Activated T-helper 1 cell treated with anti-CD3 and anti-CD28 coated beads, Interleukin-12 subunit alpha, Interleukin-12 subunit beta, Interleukin-2, Interleukin-4 antibody, amounts not matched to agents 30 ng/mL and 10 ng/mL and 1 ng/mL, durations not matched to agents 14 hours and 24 hours and 36 hours (primary cell): ENCODE measurements around the gene CD24. TPM values are rescaled to one million over a fixed set of nuclear protein-coding genes. Genes with fewer than 3 reads are reported as not detected.

Experiments used
- DNase-seq: peaks from one replicate; pipeline ENCODE4 v3.0.0; 2021; ENCODE audit warnings: low spot score
- H3K27ac Mint-ChIP-seq: one replicate; pipeline ENCODE4 v1.8.0; 2021; ENCODE audit warnings: mild to moderate bottlenecking, mixed read lengths
- H3K27me3 Mint-ChIP-seq: one replicate; pipeline ENCODE4 v1.8.0; 2022; ENCODE audit warnings: mild to moderate bottlenecking, moderate library complexity, mixed read lengths; ENCODE audit not compliant: insufficient read depth
- H3K36me3 Mint-ChIP-seq: one replicate; pipeline ENCODE4 v1.8.0; 2021; ENCODE audit warnings: low read depth, mixed read lengths
- H3K4me1 Mint-ChIP-seq: one replicate; pipeline ENCODE4 v1.8.0; 2021; ENCODE audit warnings: low read depth, mixed read lengths
- H3K4me3 Mint-ChIP-seq: one replicate; pipeline ENCODE4 v1.8.0; 2021; ENCODE audit warnings: mild to moderate bottlenecking, moderate library complexity, mixed read lengths
- H3K9me3 Mint-ChIP-seq: one replicate; pipeline ENCODE4 v1.8.0; 2021; ENCODE audit warnings: mixed read lengths
- intact Hi-C: fragments of 100-400 bp; cut with micrococcal nuclease; formaldehyde crosslinking; loops from one replicate; pipeline ENCODE4 v1.15.1; 2024
- total RNA-seq: library from RNA; stranded (reverse); gene quantifications from 2 replicates; pipeline ENCODE4 v1.2.3, GENCODE V29; 2022

CD24 gene
- total RNA-seq, 1 donor from 2014 or later, result 0.65 TPM

DNA sequence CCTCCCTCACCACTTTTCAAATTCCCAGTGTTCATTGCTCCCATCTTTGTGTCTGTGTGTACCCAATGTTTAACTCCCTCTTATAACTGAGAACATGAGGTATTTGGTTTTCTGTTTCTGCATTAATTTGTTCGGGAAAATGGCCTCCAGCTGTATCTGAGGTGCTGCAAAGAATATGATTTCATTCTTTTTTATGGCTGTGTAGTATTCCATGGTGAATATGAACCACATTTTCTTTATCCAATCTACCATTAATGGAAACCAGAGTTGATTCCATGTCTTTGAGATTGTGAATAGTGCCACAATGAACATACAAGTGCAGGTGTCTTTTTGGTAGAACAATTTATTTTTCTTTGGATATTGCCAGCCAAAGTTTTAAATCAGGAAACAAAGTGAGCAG, 10.4 kb downstream of the CD24 start:
- Mint-ChIP-seq H3K27ac (no peak overlapping the region), H3K36me3 (no peaks in the 10 kb centered on the region), H3K9me3 (no peaks in the 10 kb centered on the region), H3K27me3 (peaks cover 11% of the 10 kb centered on the region), H3K4me3 (no peak overlapping the region), H3K4me1 (no peaks in the 10 kb centered on the region)
- intact Hi-C loops, result no loop called here
- no peak for DNase-seq

- DNase-seq, result no peak
- Mint-ChIP-seq H3K36me3 (no peaks in the 10 kb centered on the region), H3K9me3 (no peaks in the 10 kb centered on the region), H3K4me3 (no peak overlapping the region), H3K27ac (no peak overlapping the region), H3K27me3 (peaks cover 11% of the 10 kb centered on the region), H3K4me1 (no peaks in the 10 kb centered on the region)
- intact Hi-C loops, result no loop called here
Observed at GRCh38 chr6:106963544-106963943, 11.0 kb downstream of the CD24 start.

GRCh38 chr6:106961801-106962200, 12.7 kb downstream of the CD24 start:
- no peaks in the 10 kb centered on the region for H3K9me3 Mint-ChIP-seq
- H3K4me3 Mint-ChIP-seq, result no peak overlapping the region
- H3K36me3 Mint-ChIP-seq, result no peaks in the 10 kb centered on the region
- intact Hi-C loops, result no loop called here
- no peak overlapping the region for H3K27ac Mint-ChIP-seq
- DNase-seq, result no peak
- peaks cover 9% of the 10 kb centered on the region for H3K27me3 Mint-ChIP-seq
- no peaks in the 10 kb centered on the region for H3K4me1 Mint-ChIP-seq

DNA sequence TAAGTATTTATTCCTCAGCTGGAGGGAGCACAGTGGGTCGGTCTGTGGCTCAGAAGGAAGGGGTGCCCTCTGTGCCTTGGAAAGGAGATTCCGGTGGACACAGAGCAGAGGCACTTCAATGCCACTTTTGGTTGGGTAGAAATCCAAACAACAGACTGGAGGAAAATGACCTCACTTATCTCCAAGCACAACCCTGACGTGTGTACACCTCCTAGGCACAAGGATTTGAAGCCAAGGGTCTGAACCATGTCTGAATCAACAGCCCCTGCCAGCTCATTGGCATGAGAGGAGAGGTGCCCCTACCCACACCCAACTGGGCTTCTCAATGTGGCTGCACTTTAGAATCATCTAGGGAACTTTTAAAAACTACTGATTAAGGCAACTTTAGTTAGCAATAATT, 13.4 kb downstream of the CD24 start:
- no peak overlapping the region for H3K27ac Mint-ChIP-seq
- intact Hi-C loops, result no loop called here
- H3K36me3 Mint-ChIP-seq, result no peaks in the 10 kb centered on the region
- no peak overlapping the region for H3K4me3 Mint-ChIP-seq
- H3K27me3 Mint-ChIP-seq, result peaks cover 9% of the 10 kb centered on the region
- H3K4me1 Mint-ChIP-seq, result no peaks in the 10 kb centered on the region
- no peaks in the 10 kb centered on the region for H3K9me3 Mint-ChIP-seq
- no peak for DNase-seq

- peaks cover 9% of the 10 kb centered on the region for H3K27me3 Mint-ChIP-seq
- H3K27ac Mint-ChIP-seq, result no peak overlapping the region
- no peaks in the 10 kb centered on the region for H3K36me3 Mint-ChIP-seq
- intact Hi-C loops, result no loop called here
- H3K4me3 Mint-ChIP-seq, result no peak overlapping the region
- DNase-seq, result no peak
- no peaks in the 10 kb centered on the region for H3K4me1 Mint-ChIP-seq
- H3K9me3 Mint-ChIP-seq, result no peaks in the 10 kb centered on the region
Observed at GRCh38 chr6:106959985-106960384, 14.5 kb downstream of the CD24 start.

- peaks cover 4% of the 10 kb centered on the region for H3K27me3 Mint-ChIP-seq
- DNase-seq, result no peak
- H3K4me1 Mint-ChIP-seq, result no peaks in the 10 kb centered on the region
- H3K27ac Mint-ChIP-seq, result no peak overlapping the region
- H3K9me3 Mint-ChIP-seq, result no peaks in the 10 kb centered on the region
- H3K36me3 Mint-ChIP-seq, result no peaks in the 10 kb centered on the region
- intact Hi-C loops, result no loop called here
- H3K4me3 Mint-ChIP-seq, result no peak overlapping the region
Observed at GRCh38 chr6:106939848-106940247, 34.7 kb downstream of the CD24 start.

GRCh38 chr6:106939208-106939607, 35.3 kb downstream of the CD24 start:
- intact Hi-C loops, result no loop called here
- H3K4me1 Mint-ChIP-seq, result no peaks in the 10 kb centered on the region
- no peaks in the 10 kb centered on the region for H3K36me3 Mint-ChIP-seq

DNA sequence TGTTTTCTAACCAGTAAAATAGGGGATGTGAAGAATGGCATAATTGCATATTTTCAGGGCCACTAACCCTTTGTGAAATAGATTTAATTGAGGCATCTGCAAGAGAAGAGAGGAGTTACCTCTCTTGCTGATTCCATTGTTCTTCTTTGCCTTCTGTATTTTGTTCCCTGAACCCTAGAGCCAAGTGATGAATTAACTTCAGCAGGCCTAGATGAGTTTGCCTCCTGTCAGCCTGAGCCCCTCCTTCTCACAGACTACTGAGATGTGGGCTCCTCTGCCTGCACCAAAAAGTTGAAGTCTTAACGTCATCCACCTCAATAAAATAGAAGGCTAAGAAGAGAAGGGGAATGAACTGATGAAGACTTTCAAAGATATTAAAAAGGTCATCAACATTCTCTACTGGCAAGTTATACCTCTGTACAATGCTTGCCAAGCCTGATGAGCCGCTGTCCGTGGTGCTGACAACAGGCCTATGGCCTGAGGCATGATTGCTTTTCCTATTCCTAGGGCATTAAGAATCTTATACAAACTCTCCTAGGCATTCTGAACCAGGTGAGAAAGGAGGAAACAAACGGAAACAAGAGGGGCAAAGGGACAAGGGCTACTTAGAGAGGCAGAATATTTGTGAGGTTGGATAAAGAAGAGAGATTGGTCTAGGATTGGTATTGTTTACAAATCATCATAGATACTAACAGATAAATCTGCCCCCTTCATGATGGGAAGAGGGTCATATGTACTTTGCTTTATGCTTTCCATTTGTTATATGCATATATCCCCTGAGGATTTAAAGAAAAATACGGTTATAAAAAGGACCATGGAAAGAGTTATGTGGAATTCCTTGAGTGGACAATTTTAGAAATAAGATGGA, 46.8 kb downstream of the CD24 start:
- intact Hi-C loops, result no loop called here
- Mint-ChIP-seq H3K4me3 (no peak overlapping the region), H3K9me3 (no peaks in the 10 kb centered on the region), H3K27me3 (peaks cover 22% of the 10 kb centered on the region), H3K36me3 (no peaks in the 10 kb centered on the region), H3K4me1 (no peaks in the 10 kb centered on the region), H3K27ac (no peak overlapping the region)
- DNase-seq, result no peak

More at GRCh38 chr6:106939208-106939607, 35.3 kb downstream of the CD24 start:
- H3K27ac Mint-ChIP-seq, result no peak overlapping the region
- H3K27me3 Mint-ChIP-seq, result peaks cover 4% of the 10 kb centered on the region
- no peak for DNase-seq
- H3K9me3 Mint-ChIP-seq, result no peaks in the 10 kb centered on the region
- no peak overlapping the region for H3K4me3 Mint-ChIP-seq

DNA sequence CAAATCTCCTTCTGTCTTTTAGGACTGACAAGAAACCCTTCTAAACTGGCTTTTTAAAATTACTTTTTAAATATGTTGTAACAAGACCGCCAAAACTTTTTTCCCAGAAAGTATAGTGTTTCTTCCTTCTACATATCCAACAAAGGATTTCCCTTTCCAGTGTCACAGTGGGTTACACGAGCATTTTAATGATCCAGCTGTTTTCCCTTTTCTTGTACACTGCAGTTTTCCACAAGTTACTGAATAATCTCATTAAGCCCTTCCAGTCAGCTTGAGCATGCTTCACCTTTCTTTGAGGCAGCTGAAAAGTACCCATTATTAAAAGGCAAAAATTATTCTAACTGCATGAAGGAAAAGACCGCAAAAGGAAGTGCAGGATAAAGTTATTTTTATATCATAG, 48.6 kb downstream of the CD24 start:
- Mint-ChIP-seq H3K4me1 (no peaks in the 10 kb centered on the region), H3K27me3 (peaks cover 26% of the 10 kb centered on the region), H3K4me3 (no peak overlapping the region), H3K27ac (no peak overlapping the region), H3K36me3 (no peaks in the 10 kb centered on the region), H3K9me3 (no peaks in the 10 kb centered on the region)
- intact Hi-C loops, result no loop called here
- no peak for DNase-seq

DNA sequence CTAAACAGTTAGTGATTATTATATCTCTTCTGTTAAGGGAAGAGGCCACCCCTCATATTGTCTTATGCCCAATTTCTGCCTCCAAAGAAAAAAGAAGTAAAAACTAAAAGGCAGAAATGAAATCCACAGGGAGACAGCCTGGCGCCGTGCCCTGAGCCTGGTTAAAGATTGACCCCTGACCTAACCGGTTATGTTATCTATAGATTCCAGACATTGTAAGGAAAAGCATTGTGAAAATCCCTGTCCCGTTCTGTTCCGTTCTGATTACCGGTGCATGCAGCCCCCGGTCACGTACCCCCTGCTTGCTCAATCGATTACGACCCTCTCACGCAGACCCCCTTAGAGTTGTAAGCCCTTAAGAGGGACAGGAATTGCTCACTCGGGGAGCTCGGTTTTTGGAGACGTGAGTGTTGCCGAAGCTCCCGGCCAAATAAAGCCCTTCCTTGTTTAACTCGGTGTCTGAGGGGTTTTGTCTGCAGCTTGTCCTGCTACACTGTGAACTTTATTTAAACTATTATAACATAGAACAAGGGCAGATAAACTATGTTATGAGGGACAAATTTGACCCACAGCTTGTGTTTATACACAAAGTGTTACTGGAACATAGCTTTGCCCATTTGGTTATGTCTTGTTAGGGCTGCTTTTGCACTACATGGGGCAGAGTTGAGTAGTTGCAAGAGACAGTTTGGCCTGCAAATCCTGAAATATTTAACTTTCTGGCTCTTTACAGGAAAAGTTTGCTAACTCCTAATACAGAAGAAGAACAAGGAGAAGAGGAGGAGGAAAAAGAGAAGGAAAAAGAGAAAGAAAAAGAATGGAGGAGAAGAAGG, 49.6 kb downstream of the CD24 start:
- Mint-ChIP-seq H3K27ac (no peak overlapping the region), H3K4me3 (no peak overlapping the region), H3K9me3 (no peaks in the 10 kb centered on the region), H3K36me3 (no peaks in the 10 kb centered on the region), H3K27me3 (peaks cover 23% of the 10 kb centered on the region), H3K4me1 (no peaks in the 10 kb centered on the region)
- DNase-seq, result no peak
- intact Hi-C loops, result no loop called here

DNA sequence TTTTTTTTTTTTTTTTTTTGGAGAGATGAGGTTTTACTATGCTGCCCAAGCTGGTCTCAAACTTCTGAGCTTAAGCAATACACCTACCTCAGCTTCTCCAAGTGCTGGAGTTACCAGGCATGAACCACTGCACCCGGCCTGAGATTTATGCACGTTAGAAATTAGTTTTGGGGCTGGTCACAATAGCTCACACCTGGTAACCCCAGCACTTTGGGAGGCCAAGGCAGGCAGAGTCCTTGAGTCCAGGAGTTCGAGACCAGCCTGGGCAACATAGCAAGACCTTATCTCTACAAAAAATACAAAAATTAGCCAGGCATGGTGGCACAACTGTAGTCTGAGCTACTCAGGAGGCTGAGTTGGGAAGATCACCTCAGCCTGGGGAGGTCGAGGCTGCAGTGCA, 51.9 kb downstream of the CD24 start:
- Mint-ChIP-seq H3K27me3 (peaks cover 26% of the 10 kb centered on the region), H3K4me1 (no peaks in the 10 kb centered on the region), H3K27ac (no peak overlapping the region), H3K4me3 (no peak overlapping the region), H3K9me3 (no peaks in the 10 kb centered on the region), H3K36me3 (no peaks in the 10 kb centered on the region)
- DNase-seq, result no peak
- intact Hi-C loops, result no loop called here
